GM12878 (cell line): Measurements from ENCODE around the gene PRR29.

Source experiments
- ETV6 ChIP-seq, 2 experiments: fragments of 450-650 bp in 1 of 2; IDR thresholded peaks in 1 of 2; conservative IDR thresholded peaks in 1 of 2; 2 replicates each; pipeline ENCODE4 v1.6.1; 2014; ENCODE audit warnings: antibody characterized with exemption in 1 of 2, borderline replicate concordance in 1 of 2, low read depth in 1 of 2, mild to moderate bottlenecking in 1 of 2, moderate library complexity in 1 of 2
- TF ChIP-seq, protein P1 (sequence below): fragments of 450-650 bp; IDR thresholded peaks from 2 replicates; pipeline ENCODE4 v1.6.1; 2016; ENCODE audit warnings: mild to moderate bottlenecking

DNA sequence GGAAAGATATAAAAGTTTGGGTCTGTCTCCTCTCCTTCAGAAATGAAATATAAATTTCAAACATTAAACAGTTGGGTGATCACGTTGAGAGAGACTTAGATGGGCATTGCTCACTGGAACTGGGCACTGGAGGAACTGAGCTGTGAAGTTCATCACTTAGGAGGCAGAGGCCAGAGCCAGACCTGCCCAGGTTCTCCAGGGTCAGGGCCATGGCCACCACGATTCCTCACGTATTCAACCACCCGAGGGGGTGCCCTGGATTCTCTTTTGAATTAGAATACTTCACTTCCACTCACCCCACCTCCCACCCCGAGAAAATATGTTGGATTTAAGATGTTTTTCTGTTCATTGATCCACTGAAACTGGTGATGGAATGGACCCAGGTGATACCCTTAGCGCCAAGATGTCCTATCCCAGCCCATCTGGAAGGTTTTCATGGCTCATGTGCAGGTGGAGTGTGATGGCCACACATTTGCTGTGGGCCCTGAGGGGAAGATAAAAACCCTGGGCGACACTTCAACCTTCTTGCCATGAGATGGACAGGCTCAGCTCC lies 6.1 kb downstream of the PRR29 start:
- TF ChIP-seq, protein P1, sequence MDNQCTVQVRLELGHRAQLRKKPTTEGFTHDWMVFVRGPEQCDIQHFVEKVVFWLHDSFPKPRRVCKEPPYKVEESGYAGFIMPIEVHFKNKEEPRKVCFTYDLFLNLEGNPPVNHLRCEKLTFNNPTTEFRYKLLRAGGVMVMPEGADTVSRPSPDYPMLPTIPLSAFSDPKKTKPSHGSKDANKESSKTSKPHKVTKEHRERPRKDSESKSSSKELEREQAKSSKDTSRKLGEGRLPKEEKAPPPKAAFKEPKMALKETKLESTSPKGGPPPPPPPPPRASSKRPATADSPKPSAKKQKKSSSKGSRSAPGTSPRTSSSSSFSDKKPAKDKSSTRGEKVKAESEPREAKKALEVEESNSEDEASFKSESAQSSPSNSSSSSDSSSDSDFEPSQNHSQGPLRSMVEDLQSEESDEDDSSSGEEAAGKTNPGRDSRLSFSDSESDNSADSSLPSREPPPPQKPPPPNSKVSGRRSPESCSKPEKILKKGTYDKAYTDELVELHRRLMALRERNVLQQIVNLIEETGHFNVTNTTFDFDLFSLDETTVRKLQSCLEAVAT: no peak
- no peak for TF ChIP-seq ETV6 (conservative IDR thresholded peaks at IDR 0.05 in 1 of 2, IDR thresholded peaks at IDR 0.05 in 1 of 2; ENCODE audit: borderline replicate concordance in 1 of 2, low read depth in 1 of 2)
